VCaP (cell line): ENCODE results near the gene GNAL.

Experiments used
- H3K27ac ChIP-seq: fragments of 450-650 bp; 2 replicates; pipeline ENCODE4 v1.5.1; 2017
- CTCF ChIP-seq: fragments of 450-650 bp; conservative IDR thresholded peaks from 2 replicates; pipeline ENCODE4 v1.5.1; 2017; ENCODE audit warnings: mild to moderate bottlenecking, moderate library complexity

The GNAL gene

GRCh38 chr18:11785444-11786055, 96.5 kb downstream of the GNAL start:
- H3K27ac ChIP-seq = no peak overlapping the region
- no peak for TF ChIP-seq CTCF

GRCh38 chr18:11789716-11790510, 100.8 kb downstream of the GNAL start:
- no peak for TF ChIP-seq CTCF
- no peak overlapping the region for H3K27ac ChIP-seq

GRCh38 chr18:11791131-11791530, 102.1 kb downstream of the GNAL start:
- H3K27ac ChIP-seq = no peak overlapping the region
- no peak for TF ChIP-seq CTCF

GRCh38 chr18:11792632-11793031, 103.6 kb downstream of the GNAL start:
- H3K27ac ChIP-seq = no peak overlapping the region
- TF ChIP-seq CTCF = no peak

- TF ChIP-seq CTCF = no peak
- H3K27ac ChIP-seq = no peak overlapping the region
These were observed 105.1 kb downstream of the GNAL start for GRCh38 chr18:11794195-11794594.

GRCh38 chr18:11795916-11796315, 106.9 kb downstream of the GNAL start:
- no peak overlapping the region for H3K27ac ChIP-seq
- TF ChIP-seq CTCF = no peak

- H3K27ac ChIP-seq = no peak overlapping the region
- TF ChIP-seq CTCF = no peak
These were observed 109.2 kb downstream of the GNAL start for GRCh38 chr18:11798271-11798670.
